ENCODE results near the gene TNNT1.
"Not testable (repeated sequence)": the region's sequence is repeated elsewhere in the genome, so short reads cannot be mapped to it uniquely, and the experiment has no call there.

Gene TNNT1

DNA sequence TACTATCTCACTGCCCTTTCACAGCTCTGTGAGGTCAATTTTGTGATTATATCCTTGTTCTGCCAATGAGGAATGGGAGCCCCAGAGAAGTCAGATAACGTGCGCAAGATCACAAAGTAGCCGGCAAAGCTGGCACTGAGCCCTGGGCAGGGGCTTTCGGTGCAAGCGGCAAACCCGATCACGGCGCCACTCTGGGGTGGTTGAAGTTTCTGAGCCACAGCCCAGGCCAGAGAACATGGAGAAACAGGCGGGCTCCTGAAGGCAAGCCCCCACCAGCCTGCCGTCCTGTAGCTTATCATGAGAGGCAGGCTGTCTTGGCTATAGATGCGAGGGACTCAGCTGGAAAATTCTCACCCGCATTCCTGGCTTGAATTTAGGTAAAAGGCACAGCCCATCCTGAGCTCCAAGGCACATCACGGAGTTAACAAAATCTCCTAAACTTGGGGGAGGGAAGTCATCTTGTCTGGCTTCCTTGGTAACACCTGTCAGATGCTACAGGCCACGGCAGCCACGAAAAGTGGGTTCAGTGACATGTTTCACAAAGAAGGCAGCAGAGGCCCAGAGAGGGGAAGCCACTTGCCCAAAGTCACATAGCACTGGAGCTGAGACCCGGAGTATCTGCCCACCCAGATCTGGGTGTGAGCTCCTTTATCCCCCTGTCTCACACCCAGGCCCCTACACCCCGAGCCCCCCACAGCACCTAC, 12.5 kb downstream of the TNNT1 start:
- no peak for FAIRE-seq

DNA sequence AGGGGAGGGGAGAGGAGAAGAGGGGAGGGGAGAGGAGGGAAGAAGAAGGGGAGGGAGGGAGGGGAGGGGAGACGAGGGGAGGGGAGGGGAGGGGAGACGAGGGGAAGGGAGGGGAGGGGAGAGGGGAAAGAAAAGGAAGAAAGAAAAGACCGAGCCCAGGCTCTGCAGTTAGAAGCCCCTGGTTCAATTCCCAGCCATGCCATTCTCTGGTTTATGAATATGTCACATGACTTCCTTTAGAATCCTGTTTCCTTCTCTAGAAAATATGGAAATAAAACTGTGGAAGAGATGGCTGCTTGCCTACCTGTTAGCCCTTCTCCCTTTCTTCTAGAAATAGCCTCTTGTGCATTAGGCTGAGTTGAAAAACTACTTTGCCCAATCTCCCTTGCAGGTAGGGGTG, 14.3 kb downstream of the TNNT1 start:
- FAIRE-seq: no peak

DNA sequence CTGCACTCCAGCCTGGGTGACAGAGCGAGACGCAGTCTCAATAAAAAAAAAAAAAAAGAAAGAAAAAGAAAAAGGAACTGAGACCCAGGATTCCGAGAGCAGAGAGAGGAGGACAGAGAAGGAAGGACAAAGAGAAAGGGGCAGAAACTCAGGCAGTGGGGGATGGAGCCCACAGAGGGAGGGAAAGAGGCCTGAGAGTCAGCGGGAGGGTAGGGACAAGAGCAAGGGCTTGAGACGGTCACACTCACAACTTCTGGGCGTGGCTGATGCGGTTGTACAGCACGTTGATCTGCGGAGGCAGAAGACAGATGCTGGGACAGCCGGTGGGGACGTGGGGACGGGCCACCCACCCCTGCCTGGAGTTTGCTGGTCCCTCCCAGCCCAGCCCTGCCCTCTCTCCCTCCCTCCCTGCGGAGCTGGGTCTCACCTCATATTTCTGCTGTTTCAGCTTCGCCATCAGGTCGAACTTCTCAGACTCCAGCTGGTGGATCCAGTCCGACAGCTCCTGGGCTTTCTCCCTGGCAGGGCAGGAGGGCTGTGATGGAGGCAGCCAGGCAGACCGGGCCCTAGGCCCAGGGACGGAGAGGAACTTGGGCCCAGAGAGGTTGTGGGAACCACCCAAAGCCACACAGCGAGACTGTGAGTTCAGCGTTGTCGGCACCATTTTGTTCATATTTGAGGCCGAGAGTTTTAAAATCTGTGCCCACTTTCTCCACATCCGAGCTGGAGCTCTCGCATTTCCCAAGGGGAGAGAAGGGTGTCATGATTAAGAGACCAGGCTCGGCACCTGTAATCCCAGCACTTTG, 15.2 kb downstream of the TNNT1 start:
- FAIRE-seq: no peak

DNA sequence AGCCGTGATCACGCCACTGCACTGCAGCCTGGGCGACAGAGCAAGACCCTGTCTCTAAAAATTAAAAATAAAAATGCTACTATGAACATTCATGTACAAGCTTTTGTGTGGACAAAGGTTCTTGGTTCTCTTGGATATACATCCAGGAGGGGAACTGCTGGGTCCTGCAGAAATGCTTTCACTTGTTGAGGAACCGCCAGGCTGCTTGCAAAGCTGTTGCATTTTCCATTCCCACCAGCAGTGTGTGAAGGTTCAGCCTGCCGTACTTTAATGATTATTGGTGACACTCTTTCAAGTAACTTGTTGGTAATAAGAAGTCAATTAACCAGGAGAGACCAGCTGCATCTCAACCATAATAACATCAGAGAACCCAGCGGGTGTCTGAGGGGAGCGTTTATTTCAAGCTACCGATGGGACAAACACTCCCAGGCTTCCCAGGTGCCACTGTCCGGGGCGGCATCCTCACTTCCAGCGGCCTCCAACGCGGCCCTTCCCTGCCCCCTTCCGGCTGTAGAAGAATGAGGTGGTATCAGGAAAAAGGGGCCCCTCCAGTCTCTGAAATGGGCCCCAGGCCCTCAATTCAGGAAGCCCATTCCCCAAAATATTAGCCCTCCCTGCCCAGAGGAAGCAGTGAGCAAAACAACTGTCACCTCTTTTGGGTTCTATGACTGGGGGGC, 16.4 kb downstream of the TNNT1 start:
- no peak for FAIRE-seq

DNA sequence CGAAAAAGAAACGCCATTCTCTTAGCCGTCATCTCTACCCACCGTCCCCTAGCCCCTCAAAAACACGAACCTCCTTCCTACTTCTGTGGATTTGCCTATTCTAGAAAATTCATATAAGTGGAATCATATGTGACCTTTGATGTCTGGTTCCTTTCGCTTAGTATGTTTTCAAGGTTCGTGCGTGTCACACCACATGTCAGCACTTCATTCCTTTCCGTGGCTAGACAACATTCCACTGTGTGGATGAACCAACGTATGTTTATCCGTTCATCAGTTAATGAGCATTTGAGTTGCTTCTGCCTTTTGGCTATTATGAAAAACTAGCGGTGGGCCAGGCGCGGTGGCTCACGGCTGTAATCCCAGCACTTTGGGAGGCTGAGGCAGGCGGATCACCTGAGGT, 17.6 kb downstream of the TNNT1 start:
- no peak for FAIRE-seq

DNA sequence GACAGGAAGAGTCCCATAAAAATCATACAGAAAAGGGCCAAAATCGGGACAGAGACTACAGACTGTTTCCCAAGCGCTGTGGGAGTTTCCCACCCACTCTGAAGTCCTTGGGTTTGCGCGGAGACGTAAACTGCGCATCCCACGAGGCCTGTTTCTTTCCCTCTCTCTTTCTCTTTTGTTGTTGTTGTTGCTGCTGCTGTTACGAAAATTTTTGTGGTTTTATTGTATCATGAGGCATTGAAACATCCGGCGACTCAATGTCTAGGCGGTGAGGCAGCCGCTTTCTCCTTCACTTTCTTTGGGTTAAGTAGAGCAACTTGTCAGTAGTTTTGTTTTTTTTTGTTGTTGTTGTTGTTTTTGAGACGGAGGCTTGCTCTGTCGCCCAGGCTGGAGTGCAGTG, 30.0 kb downstream of the TNNT1 start:
- FAIRE-seq: no peak

DNA sequence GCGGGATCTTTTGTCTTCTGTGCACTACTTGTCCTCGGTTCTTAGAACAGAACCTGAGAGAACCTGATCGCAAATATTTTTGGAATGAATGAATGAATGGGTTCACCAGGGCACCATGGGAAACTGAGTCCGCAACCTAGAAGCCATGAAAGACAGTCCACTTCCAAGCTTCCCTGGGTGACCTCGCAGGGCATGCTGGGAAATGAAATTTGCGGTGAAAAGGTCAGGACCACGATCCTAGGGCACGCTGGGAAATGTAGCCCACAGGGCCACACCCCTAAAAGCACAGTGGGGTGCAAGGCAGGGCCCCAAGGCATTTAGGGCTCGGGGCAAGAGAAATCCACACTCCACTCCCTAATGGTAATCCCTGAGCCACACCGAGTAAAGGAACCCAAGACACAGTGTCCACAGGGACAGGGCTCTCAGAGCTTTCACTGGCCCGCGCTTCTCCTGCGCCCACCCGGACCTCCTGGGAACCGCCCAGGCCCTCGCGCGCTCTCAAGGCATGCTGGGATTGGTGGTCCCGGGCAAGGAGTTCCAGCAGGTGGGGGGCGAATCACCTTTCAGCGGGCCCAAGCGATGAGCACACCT, 30.5 kb downstream of the TNNT1 start:
- no peak for FAIRE-seq

DNA sequence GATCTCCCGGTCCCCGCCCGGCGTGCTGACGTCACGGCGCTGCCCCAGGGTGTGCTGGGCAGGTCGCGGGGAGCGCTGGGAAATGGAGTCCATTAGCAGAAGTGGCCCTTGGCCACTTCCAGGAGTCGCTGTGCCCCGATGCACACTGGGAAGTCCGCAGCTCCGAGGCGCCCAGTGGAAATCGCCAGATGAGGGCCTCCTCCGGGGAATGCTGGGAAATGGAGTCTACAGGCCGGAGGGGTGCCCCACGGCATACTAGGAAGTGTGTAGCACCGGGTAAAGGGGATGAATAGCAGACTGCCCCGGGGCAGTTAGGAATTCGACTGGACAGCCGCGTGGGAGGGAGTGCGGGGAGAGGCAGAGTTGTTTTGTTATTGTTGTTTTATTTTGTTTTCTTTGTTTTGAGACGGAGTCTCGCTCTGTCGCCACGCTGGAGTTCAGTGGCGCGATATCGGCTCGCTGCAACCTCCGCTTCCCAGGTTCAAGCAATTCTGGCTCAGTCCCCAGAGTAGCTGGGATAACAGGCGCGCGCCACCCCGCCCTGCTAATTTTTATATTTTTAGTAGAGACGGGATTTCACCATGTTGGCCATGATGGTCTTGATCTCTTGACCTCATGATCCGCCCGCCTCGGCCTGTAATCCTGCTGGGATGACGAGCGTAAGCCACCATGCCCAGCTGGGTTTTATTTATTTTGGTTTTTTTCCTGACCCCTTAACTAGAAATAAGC, 31.2 kb downstream of the TNNT1 start:
- FAIRE-seq: peak; percentile 96

DNA sequence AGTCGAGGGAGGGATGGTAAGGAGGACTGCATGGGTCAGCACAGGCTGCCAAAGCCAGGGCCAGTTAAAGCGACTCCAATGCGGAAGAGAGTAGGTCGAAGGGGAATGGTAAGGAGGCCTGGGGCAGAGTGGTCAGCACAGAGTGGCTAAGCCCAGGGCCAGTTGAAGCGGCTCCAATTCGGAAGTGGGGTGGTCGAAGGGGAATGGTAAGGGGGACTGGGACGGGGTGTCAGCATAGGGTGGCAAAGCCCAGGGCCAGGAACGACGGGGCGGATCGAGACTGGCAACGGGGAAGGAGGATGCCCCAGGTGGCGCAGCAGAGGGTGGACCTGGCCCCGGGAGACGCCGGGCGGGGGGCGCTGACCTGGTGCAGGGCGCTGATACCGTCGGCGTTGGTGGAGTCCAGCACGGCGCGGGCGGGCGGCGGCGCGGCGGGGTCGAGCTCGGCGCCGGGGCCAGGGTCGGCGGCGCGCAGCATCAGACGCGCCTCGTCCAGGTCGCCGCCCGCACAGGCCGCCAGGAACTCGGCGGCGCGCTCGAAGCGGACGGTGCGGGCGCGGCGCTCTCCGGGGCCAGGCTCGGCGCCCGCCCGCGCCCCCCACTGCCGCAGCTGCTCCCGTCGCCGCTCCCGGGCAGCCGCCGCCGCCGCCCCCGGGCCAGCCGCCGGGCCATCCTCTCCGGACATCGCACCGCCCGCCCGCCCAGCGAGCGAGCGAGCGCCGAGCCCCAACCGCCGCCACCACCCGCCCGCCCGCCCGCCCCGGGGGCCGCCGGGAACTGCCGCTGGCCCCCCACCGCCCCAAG, 31.9 kb downstream of the TNNT1 start, which contains the start of gene PPP1R12C:
Gene PPP1R12C, minus strand, starts transcription at position 779 of the 804 bp plus-strand sequence. Its CDS starts 94 bp downstream, at position 685.
- no peak for FAIRE-seq

DNA sequence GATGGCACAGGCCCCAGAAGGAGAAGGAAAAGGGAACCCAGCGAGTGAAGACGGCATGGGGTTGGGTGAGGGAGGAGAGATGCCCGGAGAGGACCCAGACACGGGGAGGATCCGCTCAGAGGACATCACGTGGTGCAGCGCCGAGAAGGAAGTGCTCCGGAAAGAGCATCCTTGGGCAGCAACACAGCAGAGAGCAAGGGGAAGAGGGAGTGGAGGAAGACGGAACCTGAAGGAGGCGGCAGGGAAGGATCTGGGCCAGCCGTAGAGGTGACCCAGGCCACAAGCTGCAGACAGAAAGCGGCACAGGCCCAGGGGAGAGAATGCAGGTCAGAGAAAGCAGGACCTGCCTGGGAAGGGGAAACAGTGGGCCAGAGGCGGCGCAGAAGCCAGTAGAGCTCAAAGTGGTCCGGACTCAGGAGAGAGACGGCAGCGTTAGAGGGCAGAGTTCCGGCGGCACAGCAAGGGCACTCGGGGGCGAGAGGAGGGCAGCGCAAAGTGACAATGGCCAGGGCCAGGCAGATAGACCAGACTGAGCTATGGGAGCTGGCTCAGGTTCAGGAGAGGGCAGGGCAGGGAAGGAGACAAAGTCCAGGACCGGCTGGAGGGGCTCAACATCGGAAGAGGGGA, 32.7 kb downstream of the TNNT1 start:
- no peak for FAIRE-seq

DNA sequence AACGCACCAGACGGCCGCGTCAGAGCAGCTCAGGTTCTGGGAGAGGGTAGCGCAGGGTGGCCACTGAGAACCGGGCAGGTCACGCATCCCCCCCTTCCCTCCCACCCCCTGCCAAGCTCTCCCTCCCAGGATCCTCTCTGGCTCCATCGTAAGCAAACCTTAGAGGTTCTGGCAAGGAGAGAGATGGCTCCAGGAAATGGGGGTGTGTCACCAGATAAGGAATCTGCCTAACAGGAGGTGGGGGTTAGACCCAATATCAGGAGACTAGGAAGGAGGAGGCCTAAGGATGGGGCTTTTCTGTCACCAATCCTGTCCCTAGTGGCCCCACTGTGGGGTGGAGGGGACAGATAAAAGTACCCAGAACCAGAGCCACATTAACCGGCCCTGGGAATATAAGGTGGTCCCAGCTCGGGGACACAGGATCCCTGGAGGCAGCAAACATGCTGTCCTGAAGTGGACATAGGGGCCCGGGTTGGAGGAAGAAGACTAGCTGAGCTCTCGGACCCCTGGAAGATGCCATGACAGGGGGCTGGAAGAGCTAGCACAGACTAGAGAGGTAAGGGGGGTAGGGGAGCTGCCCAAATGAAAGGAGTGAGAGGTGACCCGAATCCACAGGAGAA, 33.5 kb downstream of the TNNT1 start:
- no peak for FAIRE-seq

DNA sequence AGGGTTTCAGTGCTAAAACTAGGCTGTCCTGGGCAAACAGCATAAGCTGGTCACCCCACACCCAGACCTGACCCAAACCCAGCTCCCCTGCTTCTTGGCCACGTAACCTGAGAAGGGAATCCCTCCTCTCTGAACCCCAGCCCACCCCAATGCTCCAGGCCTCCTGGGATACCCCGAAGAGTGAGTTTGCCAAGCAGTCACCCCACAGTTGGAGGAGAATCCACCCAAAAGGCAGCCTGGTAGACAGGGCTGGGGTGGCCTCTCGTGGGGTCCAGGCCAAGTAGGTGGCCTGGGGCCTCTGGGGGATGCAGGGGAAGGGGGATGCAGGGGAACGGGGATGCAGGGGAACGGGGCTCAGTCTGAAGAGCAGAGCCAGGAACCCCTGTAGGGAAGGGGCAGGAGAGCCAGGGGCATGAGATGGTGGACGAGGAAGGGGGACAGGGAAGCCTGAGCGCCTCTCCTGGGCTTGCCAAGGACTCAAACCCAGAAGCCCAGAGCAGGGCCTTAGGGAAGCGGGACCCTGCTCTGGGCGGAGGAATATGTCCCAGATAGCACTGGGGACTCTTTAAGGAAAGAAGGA, 34.4 kb downstream of the TNNT1 start:
- FAIRE-seq: no peak

DNA sequence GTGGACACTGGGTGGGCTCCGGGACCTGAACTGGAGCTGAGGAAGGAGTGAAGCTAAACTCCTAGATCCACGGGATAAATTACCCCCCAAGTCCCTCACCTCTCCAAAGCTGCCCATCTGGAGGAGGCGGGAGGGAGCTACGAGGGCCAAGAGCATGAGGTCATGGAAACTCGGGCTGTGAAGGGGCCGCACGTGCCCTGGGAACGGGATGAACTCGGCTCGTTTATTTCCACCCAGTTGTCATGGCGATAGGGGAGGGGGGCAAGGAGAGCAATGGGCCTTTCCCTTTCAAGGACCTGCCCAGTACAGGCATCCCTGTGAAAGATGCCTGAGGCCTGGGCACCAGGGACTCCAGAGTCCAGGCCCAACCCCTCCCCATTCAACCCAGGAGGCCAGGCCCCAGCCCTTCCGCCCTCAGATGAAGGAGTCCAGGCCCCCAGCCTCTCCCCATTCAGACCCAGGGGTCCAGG, 35.4 kb downstream of the TNNT1 start:
- FAIRE-seq: no peak

DNA sequence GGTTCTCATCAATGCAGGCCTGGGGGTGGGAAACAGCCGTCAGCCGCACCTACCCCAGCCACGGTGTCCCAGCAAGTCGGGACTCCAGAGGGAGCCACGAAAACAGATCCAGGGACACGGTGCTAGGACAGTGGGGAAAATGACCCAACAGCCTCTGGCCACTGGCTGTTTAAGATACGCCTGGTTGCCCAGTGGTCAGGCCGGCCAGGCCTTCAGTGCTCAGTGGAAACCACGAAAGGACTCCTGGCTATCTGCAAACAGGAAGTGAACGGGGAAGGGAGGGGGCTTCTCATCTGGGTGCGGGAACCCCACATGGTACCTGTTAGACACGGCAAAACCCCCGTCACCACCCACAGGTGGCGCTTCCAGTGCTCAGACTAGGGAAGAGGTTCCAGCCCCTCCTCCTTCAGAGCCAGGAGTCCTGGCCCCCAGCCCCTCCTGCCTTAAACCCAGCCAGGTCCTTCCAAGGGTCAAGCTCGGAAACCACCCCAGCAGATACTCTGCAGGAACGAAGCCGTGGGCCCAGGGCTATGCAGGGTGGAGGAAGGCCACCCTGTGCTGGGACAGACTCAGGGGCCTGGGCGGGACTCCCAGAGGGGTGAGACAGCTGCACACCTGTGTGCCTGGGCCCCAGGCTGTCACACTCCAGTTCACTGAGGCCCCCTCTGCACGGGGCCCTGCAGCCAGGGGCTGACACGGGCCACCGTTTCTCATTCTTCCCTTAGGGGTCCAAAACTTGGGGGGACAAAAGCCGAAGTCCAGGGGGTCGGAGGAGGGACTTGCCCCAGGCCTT, 36.0 kb downstream of the TNNT1 start:
- FAIRE-seq: no peak

DNA sequence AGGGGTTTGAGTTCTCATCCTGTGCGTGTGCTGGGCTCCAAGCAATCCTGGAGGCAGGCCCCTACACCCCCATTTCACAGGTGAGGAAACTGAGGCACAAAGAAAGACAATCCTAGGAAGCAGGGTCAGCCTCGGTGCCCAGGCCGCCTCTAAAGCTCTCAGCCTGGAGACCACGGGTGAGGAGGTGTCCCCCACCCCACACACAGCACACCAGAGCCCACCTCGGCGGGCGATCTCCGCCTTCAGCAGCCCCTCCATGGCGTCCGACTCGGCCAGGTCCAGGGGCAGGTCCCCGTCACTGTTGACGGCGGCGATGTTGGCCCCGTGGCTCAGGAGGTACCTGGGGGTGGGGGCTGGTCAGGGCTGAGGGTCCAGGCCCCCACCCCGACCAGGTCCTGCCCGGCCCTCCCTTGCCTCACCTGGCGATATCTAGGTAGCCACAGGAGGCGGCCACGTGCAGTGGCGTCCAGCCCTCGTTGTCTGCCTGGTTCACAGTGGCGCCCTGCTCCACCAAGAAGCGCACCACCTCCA, 36.7 kb downstream of the TNNT1 start:
- FAIRE-seq: no peak

DNA sequence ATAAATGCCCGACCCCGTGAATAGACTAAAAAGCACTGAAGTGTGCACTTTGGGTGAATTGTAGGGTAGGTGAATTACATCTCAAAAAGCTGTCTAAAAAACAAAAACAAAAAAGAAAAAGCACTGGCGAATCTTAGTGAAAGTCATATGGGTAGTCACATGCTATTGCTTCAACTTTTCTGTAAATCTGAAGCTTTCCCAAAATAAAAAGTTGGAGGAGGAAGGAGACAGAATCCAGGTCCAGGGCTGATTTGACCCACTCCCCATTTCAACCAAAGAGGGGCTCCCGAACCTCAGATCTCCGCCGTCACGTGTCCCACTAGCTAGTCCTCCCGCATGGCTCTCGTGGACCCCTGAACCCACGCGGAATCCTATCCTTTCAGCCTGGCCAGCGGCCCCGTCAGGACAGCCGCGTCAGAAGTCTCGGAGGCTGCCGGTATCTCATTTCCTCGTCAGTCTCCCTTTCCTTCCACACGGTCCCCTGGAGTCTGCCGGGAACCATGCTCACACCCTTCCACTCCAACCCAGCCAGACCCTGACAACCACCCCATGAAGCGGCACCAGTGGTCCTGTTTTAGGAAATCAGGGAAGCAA, 37.7 kb downstream of the TNNT1 start:
- FAIRE-seq: no peak

DNA sequence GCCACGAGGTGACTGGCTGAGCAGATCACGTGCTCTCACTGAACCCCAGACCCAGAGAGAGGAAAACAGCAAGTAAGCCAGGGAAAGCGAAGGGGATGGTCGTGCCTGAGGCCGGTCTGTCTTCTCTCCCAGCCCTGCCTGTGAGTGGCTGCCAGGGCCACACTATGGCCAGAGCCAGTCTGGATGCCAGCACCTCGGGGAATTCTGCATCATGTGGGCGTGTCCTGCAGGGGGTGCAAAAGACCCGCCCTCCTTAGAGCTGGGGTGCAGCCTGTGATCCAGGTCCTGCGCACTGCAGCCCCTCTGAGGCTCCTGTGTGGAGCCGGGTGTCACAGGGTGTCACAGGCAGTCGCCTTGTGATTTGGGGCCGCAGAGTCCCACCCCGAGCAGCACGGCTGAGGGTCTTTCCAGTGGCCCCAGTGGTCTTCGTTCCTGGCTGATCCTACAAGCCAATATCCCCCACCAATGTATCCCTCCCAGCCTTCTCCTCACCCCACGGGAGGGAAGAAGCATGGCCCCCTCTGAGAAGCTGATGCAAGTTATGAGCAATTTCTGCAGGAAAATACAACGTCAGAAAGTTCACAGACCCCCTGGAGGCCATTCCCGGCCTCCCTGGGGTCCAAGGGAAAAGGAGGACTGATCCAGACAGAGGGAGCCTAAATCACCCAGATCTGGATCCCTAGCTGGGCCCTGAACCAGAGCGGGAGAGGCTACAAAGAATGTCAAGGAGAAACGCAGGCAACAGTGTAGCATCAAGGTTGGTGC, 39.3 kb downstream of the TNNT1 start:
- no peak for FAIRE-seq

DNA sequence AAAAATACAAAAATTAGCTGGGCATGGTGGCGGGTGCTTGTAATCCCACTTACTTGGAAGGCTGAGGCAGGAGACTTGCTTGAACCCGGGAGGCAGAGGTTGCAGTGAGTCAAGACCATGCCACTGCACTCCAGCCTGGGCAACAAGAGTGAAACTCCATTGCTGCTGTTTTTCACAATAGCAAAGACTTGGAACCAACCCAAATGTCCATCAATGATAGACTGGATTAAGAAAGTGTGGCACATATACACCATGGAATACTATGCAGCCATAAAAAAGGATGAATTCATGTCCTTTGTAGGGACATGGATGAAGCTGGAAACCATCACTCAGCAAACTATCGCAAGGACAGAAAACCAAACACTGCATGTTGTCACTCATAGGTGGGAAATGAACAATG, 41.8 kb downstream of the TNNT1 start:
- not testable (repeated sequence) for FAIRE-seq
